LNCaP clone FGC (cell line): ENCODE measurements around the gene MYH9.

Source experiments
- DNase-seq: peaks from one replicate; pipeline ENCODE4 v3.0.0-alpha.2; 2011; ENCODE audit warnings: low read depth
- H3K4me3 ChIP-seq: 2 replicates; pipeline ENCODE4 v1.5.1; 2011; ENCODE audit warnings: mild to moderate bottlenecking, low read depth, low read length, control low read depth
- CTCF ChIP-seq: IDR thresholded peaks from 2 replicates; pipeline ENCODE4 v1.5.1; 2012; ENCODE audit warnings: mild to moderate bottlenecking; ENCODE audit not compliant: control insufficient read depth, insufficient read depth; ENCODE audit errors: extremely low read depth

The MYH9 gene

GRCh38 chr22:36311386-36312085, 76.2 kb downstream of the MYH9 start:
- H3K4me3 ChIP-seq = no peak overlapping the region
- no peak for DNase-seq
- no peak for TF ChIP-seq CTCF

- TF ChIP-seq CTCF = no peak
- no peak for DNase-seq
- no peak overlapping the region for H3K4me3 ChIP-seq
Observed at GRCh38 chr22:36308880-36309279, 78.9 kb downstream of the MYH9 start.

GRCh38 chr22:36306227-36306626, 81.5 kb downstream of the MYH9 start:
- no peak for TF ChIP-seq CTCF
- H3K4me3 ChIP-seq = no peak overlapping the region
- no peak for DNase-seq

GRCh38 chr22:36305813-36306212, 82.0 kb downstream of the MYH9 start:
- H3K4me3 ChIP-seq = no peak overlapping the region
- DNase-seq = no peak
- no peak for TF ChIP-seq CTCF

GRCh38 chr22:36304429-36304828, 83.3 kb downstream of the MYH9 start:
- TF ChIP-seq CTCF = no peak
- no peak for DNase-seq
- H3K4me3 ChIP-seq = no peak overlapping the region

GRCh38 chr22:36303874-36304273, 83.9 kb downstream of the MYH9 start:
- no peak for DNase-seq
- no peak overlapping the region for H3K4me3 ChIP-seq
- TF ChIP-seq CTCF = no peak

GRCh38 chr22:36303115-36303467, 84.7 kb downstream of the MYH9 start:
- TF ChIP-seq CTCF = no peak
- H3K4me3 ChIP-seq = no peak overlapping the region
- no peak for DNase-seq
